ENCODE results near the gene VANGL2. TPM values are rescaled to one million over a fixed set of nuclear protein-coding genes. Genes with fewer than 3 reads are reported as not detected.

The VANGL2 gene
- total and polyA plus RNA-seq, 2 of the 4 experiments (the other 2 are of a cell fraction): 0.36 to 3.6 TPM

DNA sequence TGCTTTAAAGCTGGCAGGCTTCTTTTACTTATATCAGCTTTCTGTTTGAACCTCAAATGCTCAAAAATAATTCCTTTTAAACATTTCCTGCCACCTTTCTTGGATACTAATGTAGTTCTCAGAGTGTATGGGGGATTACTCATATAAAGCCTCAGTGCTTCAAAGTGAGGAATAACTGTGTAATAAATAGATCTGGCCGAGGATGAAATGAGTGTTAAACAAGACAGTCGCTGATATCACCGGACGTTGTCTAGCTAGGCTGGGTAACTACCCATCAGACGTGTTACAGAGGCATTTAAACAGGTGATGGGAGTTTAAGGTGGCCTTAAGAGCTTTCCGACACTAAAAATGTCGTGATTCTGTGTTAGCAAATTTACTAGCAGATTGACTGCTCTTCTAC is 53.1 kb downstream of the VANGL2 start:
- POLR2A ChIA-PET (ENCODE audit: unreplicated experiment): no interaction called here
- Histone ChIP-seq H3K4me2 (ENCODE audit: low read depth, low read length) (no peak overlapping the region), H4K20me1 (ENCODE audit: insufficient read depth, low read length) (no peaks in the 10 kb centered on the region)

More for the DNA sequence above, 53.1 kb downstream of the VANGL2 start:
- Histone ChIP-seq H4K8ac (ENCODE audit: low read depth in 2 of 2, low read length in 2 of 2) (no peak overlapping the region), H3K4ac (ENCODE audit: low read depth, low read length) (no peak overlapping the region), H3K27me3 (ENCODE audit: control insufficient read depth, insufficient read depth, low read length) (no peaks in the 10 kb centered on the region), H3K79me1 (ENCODE audit: low read depth in 1 of 2, low read length in 2 of 2) (no peaks in the 10 kb centered on the region), H3K9ac (ENCODE audit: low read depth, low read length) (no peak overlapping the region), H3K4me3 (ENCODE audit: insufficient read depth, low read depth, low read length) (no peak overlapping the region), H2BK5ac (ENCODE audit: low read depth, low read length, poor library complexity, severe bottlenecking) (no peak overlapping the region), H3K9me3 (ENCODE audit: control insufficient read depth, insufficient read depth, low read length) (no peaks in the 10 kb centered on the region), H2AK9ac (replicated peaks; ENCODE audit: low read depth, low read length, poor library complexity) (no peak overlapping the region), H3K36me3 (ENCODE audit: control insufficient read depth, insufficient read depth, low read length) (no peaks in the 10 kb centered on the region), H2AFZ (replicated peaks; ENCODE audit: low read length, poor library complexity) (no peak overlapping the region), H3K27ac (ENCODE audit: insufficient read depth, low read length) (no peak overlapping the region), H4K5ac (ENCODE audit: low read depth, low read length) (no peak overlapping the region), H3K14ac (replicated peaks; ENCODE audit: low read depth, low read length) (no peak overlapping the region), H2AK5ac (ENCODE audit: low read depth, low read length) (no peak overlapping the region), H4K91ac (ENCODE audit: insufficient read depth, low read depth, low read length) (no peak overlapping the region), H2BK15ac (ENCODE audit: low read depth, low read length) (no peak overlapping the region), H3K18ac (ENCODE audit: low read depth, low read length) (no peak overlapping the region), H3K23ac (ENCODE audit: low read depth, low read length) (no peak overlapping the region), H3K56ac (ENCODE audit: extremely low read depth, insufficient read depth, low read length) (no peak overlapping the region), H3K9me1 (ENCODE audit: insufficient read depth, low read length) (no peaks in the 10 kb centered on the region), H3K4me1 (ENCODE audit: control insufficient read depth, insufficient read depth, low read length) (no peaks in the 10 kb centered on the region), H2BK120ac (ENCODE audit: low read depth, low read length) (no peak overlapping the region), H2BK20ac (ENCODE audit: low read depth, low read length) (no peak overlapping the region)
- CTCF ChIA-PET: no interaction called here
- intact Hi-C loops (cut with micrococcal nuclease) (no loop called here), in situ Hi-C loops (cut with MboI; ENCODE audit: low sequenced_read_pairs) (no loop called here), dilution Hi-C loops (cut with HindIII; ENCODE audit: low sequenced_read_pairs, unreplicated experiment) (no loop called here)
- BruUV-seq (replicated peaks): no TSS peak
- no CpG with 5 or more reads among the region's 7 CpGs for WGBS, 2 experiments (ENCODE audit: extremely low coverage in 2 of 2, insufficient read length in 1 of 2)
- ATAC-seq (ENCODE audit: low read depth): no peak
- DNase-seq: no peak
- TF ChIP-seq MAZ (IDR thresholded peaks at IDR 0.05; ENCODE audit: borderline replicate concordance, low read depth, low read length) (no peak), RCOR1 (IDR thresholded peaks at IDR 0.05; ENCODE audit: insufficient replicate concordance, low read length) (no peak), NFE2L2 (IDR thresholded peaks at IDR 0.05; ENCODE audit: low read depth, low read length) (no peak), MAFK (IDR thresholded peaks at IDR 0.05; ENCODE audit: low read depth, low read length) (no peak), POLR2A (IDR thresholded peaks at IDR 0.05; ENCODE audit: low read depth, low read length) (no peak), FOS (IDR thresholded peaks at IDR 0.05; ENCODE audit: low read depth, low read length) (no peak), BHLHE40 (IDR thresholded peaks at IDR 0.05; ENCODE audit: low read depth, low read length) (no peak), MXI1 (IDR thresholded peaks at IDR 0.05; ENCODE audit: borderline replicate concordance, low read depth, low read length) (no peak), RAD21 (IDR thresholded peaks at IDR 0.05; ENCODE audit: low read length) (no peak), CEBPB (IDR thresholded peaks at IDR 0.05; ENCODE audit: low read depth, low read length) (no peak), SMC3 (IDR thresholded peaks at IDR 0.05; ENCODE audit: low read depth, low read length) (no peak), RFX5 (IDR thresholded peaks at IDR 0.05; ENCODE audit: low read depth, low read length) (no peak), CHD1 (IDR thresholded peaks at IDR 0.05; ENCODE audit: low read depth, low read length) (no peak)
- TF ChIP-seq, protein P1, sequence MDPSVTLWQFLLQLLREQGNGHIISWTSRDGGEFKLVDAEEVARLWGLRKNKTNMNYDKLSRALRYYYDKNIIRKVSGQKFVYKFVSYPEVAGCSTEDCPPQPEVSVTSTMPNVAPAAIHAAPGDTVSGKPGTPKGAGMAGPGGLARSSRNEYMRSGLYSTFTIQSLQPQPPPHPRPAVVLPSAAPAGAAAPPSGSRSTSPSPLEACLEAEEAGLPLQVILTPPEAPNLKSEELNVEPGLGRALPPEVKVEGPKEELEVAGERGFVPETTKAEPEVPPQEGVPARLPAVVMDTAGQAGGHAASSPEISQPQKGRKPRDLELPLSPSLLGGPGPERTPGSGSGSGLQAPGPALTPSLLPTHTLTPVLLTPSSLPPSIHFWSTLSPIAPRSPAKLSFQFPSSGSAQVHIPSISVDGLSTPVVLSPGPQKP (IDR thresholded peaks at IDR 0.05; ENCODE audit: borderline replicate concordance, low read depth, low read length): no peak
- TF ChIP-seq, protein P2, sequence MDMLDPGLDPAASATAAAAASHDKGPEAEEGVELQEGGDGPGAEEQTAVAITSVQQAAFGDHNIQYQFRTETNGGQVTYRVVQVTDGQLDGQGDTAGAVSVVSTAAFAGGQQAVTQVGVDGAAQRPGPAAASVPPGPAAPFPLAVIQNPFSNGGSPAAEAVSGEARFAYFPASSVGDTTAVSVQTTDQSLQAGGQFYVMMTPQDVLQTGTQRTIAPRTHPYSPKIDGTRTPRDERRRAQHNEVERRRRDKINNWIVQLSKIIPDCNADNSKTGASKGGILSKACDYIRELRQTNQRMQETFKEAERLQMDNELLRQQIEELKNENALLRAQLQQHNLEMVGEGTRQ (IDR thresholded peaks at IDR 0.05; ENCODE audit: low read depth, low read length): no peak
- TF ChIP-seq, protein P3, sequence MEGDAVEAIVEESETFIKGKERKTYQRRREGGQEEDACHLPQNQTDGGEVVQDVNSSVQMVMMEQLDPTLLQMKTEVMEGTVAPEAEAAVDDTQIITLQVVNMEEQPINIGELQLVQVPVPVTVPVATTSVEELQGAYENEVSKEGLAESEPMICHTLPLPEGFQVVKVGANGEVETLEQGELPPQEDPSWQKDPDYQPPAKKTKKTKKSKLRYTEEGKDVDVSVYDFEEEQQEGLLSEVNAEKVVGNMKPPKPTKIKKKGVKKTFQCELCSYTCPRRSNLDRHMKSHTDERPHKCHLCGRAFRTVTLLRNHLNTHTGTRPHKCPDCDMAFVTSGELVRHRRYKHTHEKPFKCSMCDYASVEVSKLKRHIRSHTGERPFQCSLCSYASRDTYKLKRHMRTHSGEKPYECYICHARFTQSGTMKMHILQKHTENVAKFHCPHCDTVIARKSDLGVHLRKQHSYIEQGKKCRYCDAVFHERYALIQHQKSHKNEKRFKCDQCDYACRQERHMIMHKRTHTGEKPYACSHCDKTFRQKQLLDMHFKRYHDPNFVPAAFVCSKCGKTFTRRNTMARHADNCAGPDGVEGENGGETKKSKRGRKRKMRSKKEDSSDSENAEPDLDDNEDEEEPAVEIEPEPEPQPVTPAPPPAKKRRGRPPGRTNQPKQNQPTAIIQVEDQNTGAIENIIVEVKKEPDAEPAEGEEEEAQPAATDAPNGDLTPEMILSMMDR (conservative IDR thresholded peaks at IDR 0.05; ENCODE audit: low read depth, low read length): no peak

Measured in IMR-90 (cell line).